H1 (cell line): Measurements from ENCODE around the gene MMP25. TPM values are rescaled to one million over a fixed set of nuclear protein-coding genes. Genes with fewer than 3 reads are reported as not detected.
A peak's percentile ranks its signal among the peaks of the same experiment; 100 is the strongest.

Source experiments
- CTCF ChIA-PET: fragments of 300-600 bp; sonication (Branson Sonifier 250); formaldehyde crosslinking; loops from one replicate; lab custom pipeline; 2021; ENCODE audit not compliant: partially characterized antibody; lab: Charles Lee
- POLR2A ChIA-PET: fragments of 300-600 bp; sonication (Branson Sonifier 250); formaldehyde crosslinking; loops from one replicate; lab custom pipeline; 2021; ENCODE audit warnings: inconsistent platforms; ENCODE audit not compliant: partially characterized antibody; lab: Charles Lee
- DNase-seq, 2 experiments: peaks; one replicate each; pipeline versions ENCODE4 v3.0.0 to v3.0.0-alpha.2; 2010 to 2022; ENCODE audit warnings: low spot score in 2 of 2, low read depth in 1 of 2, mixed read lengths in 1 of 2
- FAIRE-seq: peaks from 2 replicates; lab custom pipeline; 2011; peaks lifted over from hg19 to GRCh38; lab: Jason Lieb, UNC
- H2AFZ ChIP-seq: 2 replicates; pipeline ENCODE4 v1.8.1; 2012; ENCODE audit warnings: low read length, inconsistent platforms
- H2AK5ac ChIP-seq: 2 replicates; pipeline ENCODE4 v1.6.1; 2013; ENCODE audit warnings: low read depth, low read length
- H2BK120ac ChIP-seq: replicated peaks from 2 replicates; pipeline ENCODE3; 2013; ENCODE audit warnings: low read depth, low read length, inconsistent platforms
- H2BK12ac ChIP-seq: 2 replicates; pipeline ENCODE4 v1.6.1; 2013; ENCODE audit warnings: low read depth, low read length
- H2BK15ac ChIP-seq: 2 replicates; pipeline ENCODE4 v1.6.1; 2013; ENCODE audit warnings: low read length
- H2BK20ac ChIP-seq: 2 replicates; pipeline ENCODE4 v1.6.1; 2013; ENCODE audit warnings: low read length
- H2BK5ac ChIP-seq: 2 replicates; pipeline ENCODE4 v1.6.1; 2013; ENCODE audit warnings: low read depth, low read length
- H3K14ac ChIP-seq: 2 replicates; pipeline ENCODE4 v1.6.1; 2013; ENCODE audit warnings: inconsistent platforms; ENCODE audit not compliant: insufficient read length
- H3K18ac ChIP-seq: 2 replicates; pipeline ENCODE4 v1.6.1; 2013; ENCODE audit warnings: low read length; ENCODE audit errors: extremely low read depth
- H3K23ac ChIP-seq: 2 replicates; pipeline ENCODE4 v1.6.1; 2013; ENCODE audit warnings: inconsistent platforms; ENCODE audit not compliant: insufficient read length
- H3K23me2 ChIP-seq: 2 replicates; pipeline ENCODE4 v1.6.1; 2013; ENCODE audit warnings: low read depth, low read length
- H3K27ac ChIP-seq: 2 replicates; pipeline ENCODE4 v1.6.1; 2011; ENCODE audit warnings: low read depth, low read length, inconsistent platforms
- H3K27me3 ChIP-seq, 4 experiments: replicated peaks in 1 of 4; 1 replicate in 1 of 4; 2 replicates in 3 of 4; pipeline versions ENCODE4 v1.6.1 to v1.8.1; 2011 to 2013; ENCODE audit warnings: low read length in 3 of 4, mild to moderate bottlenecking in 3 of 4, inconsistent platforms in 2 of 4, mixed read lengths in 2 of 4, moderate library complexity in 1 of 4; ENCODE audit not compliant: control insufficient read depth in 3 of 4, insufficient read depth in 3 of 4; ENCODE audit errors: extremely low read depth in 1 of 4
- H3K36me3 ChIP-seq, 4 experiments: 2 replicates each; pipeline versions ENCODE4 v1.6.1 to v1.8.1; 2011 to 2013; ENCODE audit warnings: mild to moderate bottlenecking in 4 of 4, low read length in 3 of 4, moderate library complexity in 2 of 4, control low read depth in 1 of 4, inconsistent platforms in 1 of 4; ENCODE audit not compliant: insufficient read depth in 4 of 4, control insufficient read depth in 2 of 4
- H3K4ac ChIP-seq: replicated peaks from 2 replicates; pipeline ENCODE3; 2013; ENCODE audit warnings: low read length, low read depth, mixed read lengths, inconsistent platforms; ENCODE audit not compliant: insufficient read length
- H3K4me1 ChIP-seq, 4 experiments: replicated peaks in 1 of 4; 1 replicate in 1 of 4; 2 replicates in 3 of 4; pipeline versions ENCODE4 v1.6.1 to v1.8.1; 2011 to 2013; ENCODE audit warnings: low read length in 3 of 4, inconsistent platforms in 2 of 4, mixed read lengths in 1 of 4; ENCODE audit not compliant: insufficient read depth in 4 of 4, control insufficient read depth in 3 of 4
- H3K4me2 ChIP-seq, 2 experiments: 2 replicates each; pipeline versions ENCODE4 v1.6.1 to v1.8.1; 2011 to 2013; ENCODE audit warnings: low read depth in 2 of 2, low read length in 2 of 2, control low read depth in 1 of 2, inconsistent platforms in 1 of 2, mild to moderate bottlenecking in 1 of 2; ENCODE audit not compliant: insufficient read depth in 1 of 2
- H3K4me3 ChIP-seq, 4 experiments: fragments of 200-600, 300-600 bp in 1 of 4; sonication (generic), shearing (Covaris generic), sonication (Bioruptor Twin) in 1 of 4; 2 replicates each; pipeline versions ENCODE4 v1.5.1 to v1.8.1; 2011 to 2016; ENCODE audit warnings: low read length in 4 of 4, low read depth in 3 of 4, control low read depth in 2 of 4, inconsistent platforms in 2 of 4, mild to moderate bottlenecking in 2 of 4, mixed read lengths in 1 of 4, moderate library complexity in 1 of 4; ENCODE audit not compliant: insufficient read depth in 2 of 4; ENCODE audit errors: extremely low read depth in 1 of 4
- H3K56ac ChIP-seq: replicated peaks from 2 replicates; pipeline ENCODE3; 2013; ENCODE audit warnings: low read depth, mild to moderate bottlenecking, mixed read lengths, low read length, inconsistent platforms; ENCODE audit not compliant: insufficient read length
- H3K79me1 ChIP-seq: 2 replicates; pipeline ENCODE4 v1.6.1; 2013; ENCODE audit warnings: low read depth, low read length, control low read depth
- H3K79me2 ChIP-seq, 2 experiments: 2 replicates each; pipeline versions ENCODE4 v1.6.1 to v1.8.1; 2012 to 2013; ENCODE audit warnings: low read length in 2 of 2, mild to moderate bottlenecking in 2 of 2, inconsistent platforms in 1 of 2; ENCODE audit not compliant: insufficient read depth in 2 of 2, control insufficient read depth in 1 of 2
- H3K9ac ChIP-seq, 4 experiments: replicated peaks in 1 of 4; 1 replicate in 1 of 4; 2 replicates in 3 of 4; pipeline versions ENCODE4 v1.6.1 to v1.8.1; 2011 to 2013; ENCODE audit warnings: low read depth in 3 of 4, low read length in 3 of 4, control low read depth in 2 of 4, mild to moderate bottlenecking in 2 of 4, moderate library complexity in 2 of 4, inconsistent platforms in 1 of 4; ENCODE audit errors: extremely low read depth in 1 of 4
- H3K9me3 ChIP-seq, 2 experiments: 2 replicates each; pipeline versions ENCODE4 v1.6.1 to v1.8.1; 2012 to 2013; ENCODE audit warnings: mild to moderate bottlenecking in 2 of 2, moderate library complexity in 2 of 2, control low read depth in 1 of 2, inconsistent platforms in 1 of 2, low read depth in 1 of 2, low read length in 1 of 2, mixed read lengths in 1 of 2; ENCODE audit not compliant: insufficient read depth in 2 of 2
- H4K20me1 ChIP-seq, 2 experiments: replicated peaks in 1 of 2; 2 replicates each; pipeline versions ENCODE3 to v1.8.1; 2011 to 2013; ENCODE audit warnings: inconsistent platforms in 2 of 2, low read length in 2 of 2, mild to moderate bottlenecking in 1 of 2; ENCODE audit not compliant: insufficient read depth in 2 of 2, control insufficient read depth in 1 of 2
- H4K5ac ChIP-seq: 2 replicates; pipeline ENCODE4 v1.6.1; 2013; ENCODE audit warnings: low read length, low read depth, mixed read lengths, inconsistent platforms; ENCODE audit not compliant: insufficient read length
- H4K8ac ChIP-seq: 2 replicates; pipeline ENCODE4 v1.8.0; 2013; ENCODE audit warnings: mild to moderate bottlenecking, moderate library complexity, low read length, inconsistent platforms; ENCODE audit not compliant: insufficient read depth; ENCODE audit errors: extremely low read depth
- H4K91ac ChIP-seq: replicated peaks from 2 replicates; pipeline ENCODE3; 2013; ENCODE audit warnings: low read length, mixed read lengths, inconsistent platforms; ENCODE audit not compliant: insufficient read length
- CHD2 ChIP-seq: IDR thresholded peaks from 2 replicates; pipeline ENCODE4 v1.6.1; 2012; ENCODE audit warnings: low read length, improper control_type of control experiment
- FOSL1 ChIP-seq: IDR thresholded peaks from 2 replicates; pipeline ENCODE4 v1.6.1; 2011; ENCODE audit warnings: mild to moderate bottlenecking, low read depth, low read length, moderate library complexity; ENCODE audit not compliant: insufficient read depth
- POLR2A ChIP-seq, 2 experiments: IDR thresholded peaks; 1 replicate in 1 of 2; 2 replicates in 1 of 2; pipeline ENCODE4 v1.6.1; 2011; ENCODE audit warnings: low read depth in 2 of 2, low read length in 2 of 2, mild to moderate bottlenecking in 2 of 2; ENCODE audit errors: control extremely low read depth in 1 of 2
- POU5F1 ChIP-seq: IDR thresholded peaks from 2 replicates; pipeline ENCODE4 v1.6.1; 2011; ENCODE audit warnings: low read depth, mild to moderate bottlenecking, low read length, moderate library complexity
- RNF2 ChIP-seq: fragments of 200-900, 300-1000 bp; sonication (generic); IDR thresholded peaks from 2 replicates; pipeline ENCODE4 v1.7.1; 2016; ENCODE audit warnings: borderline replicate concordance, low read depth, mild to moderate bottlenecking, antibody characterized with exemption, low read length; ENCODE audit not compliant: poor library complexity, severe bottlenecking; ENCODE audit errors: missing control alignments
- SP2 ChIP-seq: IDR thresholded peaks from 2 replicates; pipeline ENCODE4 v1.6.1; 2012; ENCODE audit warnings: mild to moderate bottlenecking, low read length, inconsistent platforms
- WGBS, 2 experiments: shearing (Covaris generic) in 1 of 2; methylation state at CpG; one replicate each; pipeline versions ENCODE4 v1.1.6 to v1.1.7; 2013 to 2015; ENCODE audit warnings: low lambda C conversion rate in 2 of 2, mixed read lengths in 2 of 2, inconsistent platforms in 1 of 2, low coverage in 1 of 2, missing lambda C conversion rate in 1 of 2; ENCODE audit not compliant: insufficient replicate concordance in 2 of 2, insufficient coverage in 1 of 2, insufficient read length in 1 of 2; ENCODE audit errors: extremely low coverage in 1 of 2, missing lambda C conversion rate in 1 of 2; 5-methylcytosine and 5-hydroxymethylcytosine counted together
- polyA plus RNA-seq, 7 experiments: library from polyadenylated mRNA; depleted of rRNA in 3 of 7; stranded (reverse) in 5 of 7; unstranded in 2 of 7; fragments of >200 nt in 5 of 7; fragments of 200-250 nt in 2 of 7; gene quantifications; 1 replicate in 5 of 7; 2 replicates in 1 of 7; 4 replicates in 1 of 7; pipeline versions ENCODE4 v1.2.1 to v1.2.3, GENCODE V29; 2011 to 2013; ENCODE audit warnings: missing spikeins in 2 of 7, mixed read lengths in 2 of 7
- total RNA-seq: library from RNA; stranded (reverse); fragmentation: NEBNext Ultra II Directional; extraction: Animal tissue kit (Norgen Biotek cat#: 25700); gene quantifications from 2 replicates; pipeline ENCODE4 v1.2.1, GENCODE V29; 2021

MMP25 gene
- total and polyA plus RNA-seq, 2 of the 8 experiments (the other 6 are each of a cell fraction or from before 2014, with no cell fraction given), result 7.7 to 26.7 TPM

- Histone ChIP-seq H3K79me1 (peaks cover 4% of the 10 kb centered on the region; the same call in 1 of the 2 replicates), H2AFZ (no peak overlapping the region), H3K4me2 (peak overlapping the region; percentile 82 to 94), H3K27me3 (no peaks in the 10 kb centered on the region), H4K8ac (peak overlapping the region; percentile 45; the same call in 1 of the 2 replicates), H2BK12ac (peak overlapping the region; percentile 91)
- no peak for FAIRE-seq
- TF ChIP-seq POLR2A (IDR thresholded peaks at IDR 0.05; ENCODE audit: control extremely low read depth in 1 of 2, low read depth in 2 of 2, low read length in 2 of 2), result peak; percentile 7 to 51; a peak in 2 of 3 replicates
- TF ChIP-seq SP2, result no peak
- no peak for TF ChIP-seq FOSL1
- TF ChIP-seq CHD2, result no peak
- no peak for TF ChIP-seq POU5F1
- no peak for TF ChIP-seq RNF2
- TF ChIP-seq, all 59 proteins: peak for 1
- H2AK5ac ChIP-seq, result peak overlapping the region; percentile 46; the same call in 1 of the 2 replicates
- H2BK20ac ChIP-seq, result no peak overlapping the region
- peaks cover 1 to 12% (median 5%) of the 10 kb centered on the region in 4 experiments for H3K36me3 ChIP-seq
- peaks cover 0 to 8% of the 10 kb centered on the region in 2 experiments for H4K20me1 ChIP-seq
- 26% methylated on average over 8 of the region's 8 CpGs; no CpG with 5 or more reads in 1 of the 2 experiments for WGBS, 2 experiments
- peak overlapping the region; percentile 96 for H2BK120ac ChIP-seq
- peak overlapping the region; percentile 67 to 96 (median 88) for H3K4me3 ChIP-seq
- peaks cover 20% of the 10 kb centered on the region for H3K23me2 ChIP-seq
- peak overlapping the region in 3 of 4 experiments; percentile 37 to 80 (median 72); a peak in 4 of 7 replicates for H3K9ac ChIP-seq
- peak overlapping the region; percentile 66 for H4K5ac ChIP-seq
- peaks cover 12 to 27% (median 16%) of the 10 kb centered on the region in 4 experiments for H3K4me1 ChIP-seq
- DNase-seq, result no peak
- H3K23ac ChIP-seq, result no peak overlapping the region
- H3K4ac ChIP-seq, result peak overlapping the region; percentile 48
- peak overlapping the region; percentile 99 for H2BK5ac ChIP-seq
- H3K27ac ChIP-seq, result peak overlapping the region; percentile 85
- H4K91ac ChIP-seq, result peak overlapping the region; percentile 85
- peak overlapping the region; percentile 36 for H3K18ac ChIP-seq
- no peak overlapping the region for H3K14ac ChIP-seq
- peak overlapping the region; percentile 34 for H3K56ac ChIP-seq
- no peak overlapping the region for H2BK15ac ChIP-seq
- ChIA-PET POLR2A (interaction anchor here (0.6 to 15.4 kb wide), 24 partner anchors 8 to 97 kb away, joined by 3 to 169 read pairs (median 28); partner anchors contain the start of genes HCFC1R1, IL32, THOC6 and TNFRSF12A), CTCF (interaction anchor here (1.0 to 36.8 kb wide), 15 partner anchors 9 to 79 kb away, joined by 3 to 619 read pairs (median 8); partner anchors contain the start of genes CLDN6, IL32, ZNF205 and ZNF213)
- H3K79me2 ChIP-seq, result peaks cover 11 to 63% of the 10 kb centered on the region in 2 experiments; a peak in 3 of 4 replicates
- no peaks in the 10 kb centered on the region for H3K9me3 ChIP-seq
Measured at GRCh38 chr16:3097266-3097665, 50.9 kb downstream of the MMP25 start.
